ENCODE data around the gene HNRNPH3. TPM values are rescaled to one million over a fixed set of nuclear protein-coding genes. Genes with fewer than 3 reads are reported as not detected.

HNRNPH3 gene
- total RNA-seq, 6 donors from 2014 or later, result 38.2 to 97.1 (median 62.8) TPM

- no peaks in the 10 kb centered on the region for H3K9me3 ChIP-seq
- peaks cover 46 to 58% (median 51%) of the 10 kb centered on the region in 4 donors for H3K4me1 ChIP-seq
- peak overlapping the region in 3 of 4 donors; percentile 68 to 78 (median 73) for H3K4me3 ChIP-seq
- WGBS, 2 donors, result 6 to 7% methylated on average over 8 of the region's 8 CpGs
- H3K27ac ChIP-seq, result peak overlapping the region in 1 of 4 donors; percentile 24
- TF ChIP-seq EP300 (IDR thresholded peaks at IDR 0.05) (no peak), POLR2A (IDR thresholded peaks at IDR 0.05) (no peak), POLR2AphosphoS5 (IDR thresholded peaks at IDR 0.05) (no peak), CTCF (IDR thresholded peaks at IDR 0.05) (no peak)
- ATAC-seq (ENCODE audit: low FRiP score in 2 of 2) (no peak), DNase-seq (no peak)
- H3K27me3 ChIP-seq, result no peaks in the 10 kb centered on the region
- peaks cover 15 to 17% (median 15%) of the 10 kb centered on the region in 4 donors for H3K36me3 ChIP-seq
Measured at GRCh38 chr10:68334672-68335467, 3.0 kb downstream of the HNRNPH3 start.

GRCh38 chr10:68336754-68337351 lies 5.0 kb downstream of the HNRNPH3 start:
- H3K27me3 ChIP-seq, result no peaks in the 10 kb centered on the region
- 49% methylated on average over 7 of the region's 7 CpGs for WGBS, 2 donors
- H3K27ac ChIP-seq, result no peak overlapping the region
- no peak for TF ChIP-seq CTCF (IDR thresholded peaks at IDR 0.05)
- TF ChIP-seq EP300 (IDR thresholded peaks at IDR 0.05), result no peak
- no peak for TF ChIP-seq POLR2AphosphoS5 (IDR thresholded peaks at IDR 0.05)
- no peak for TF ChIP-seq POLR2A (IDR thresholded peaks at IDR 0.05)
- no peak overlapping the region for H3K4me3 ChIP-seq
- H3K36me3 ChIP-seq, result peaks cover 35 to 37% (median 35%) of the 10 kb centered on the region in 4 donors
- peaks cover 33 to 47% (median 42%) of the 10 kb centered on the region in 4 donors for H3K4me1 ChIP-seq
- no peak for ATAC-seq (ENCODE audit: low FRiP score in 2 of 2)
- no peak for DNase-seq
- no peaks in the 10 kb centered on the region for H3K9me3 ChIP-seq

DNA sequence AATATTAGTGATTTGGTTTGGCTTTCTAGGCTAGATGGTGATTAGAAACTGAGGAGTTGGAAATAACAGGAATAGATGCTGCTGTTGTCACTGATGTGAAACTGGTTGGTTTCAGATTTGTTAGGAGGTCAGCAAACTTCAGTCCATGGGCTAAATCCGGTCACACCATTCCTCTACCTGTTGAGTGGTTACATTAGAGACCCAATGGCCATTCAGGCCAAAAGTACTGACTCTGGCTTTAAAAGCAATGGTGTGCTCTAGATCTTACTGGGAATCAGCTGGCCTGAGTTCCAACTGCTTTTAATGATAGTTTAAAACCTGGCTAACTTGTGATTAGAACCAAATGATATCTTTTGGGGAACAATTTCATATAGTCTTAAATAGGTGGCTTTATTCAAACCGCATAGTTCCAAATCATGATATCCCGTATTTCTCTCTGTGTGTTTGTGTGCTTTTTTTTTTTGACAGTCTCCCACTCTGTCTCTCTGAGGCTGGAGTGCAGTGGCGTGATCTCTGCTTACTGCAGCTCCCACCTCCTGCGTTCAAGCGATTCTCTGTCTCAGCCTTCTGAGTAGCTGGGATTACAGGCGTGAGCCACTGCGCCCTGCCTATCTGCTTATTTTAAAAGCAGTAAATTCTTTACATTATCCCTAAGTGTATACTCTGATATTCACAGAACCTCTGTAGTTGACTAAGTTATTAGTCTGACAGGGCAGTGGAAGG lies 8.7 kb downstream of the HNRNPH3 start:
- Histone ChIP-seq H3K27me3 (no peaks in the 10 kb centered on the region), H3K4me3 (no peak overlapping the region), H3K27ac (no peak overlapping the region), H3K4me1 (peaks cover 19 to 32% (median 27%) of the 10 kb centered on the region in 4 donors), H3K36me3 (peaks cover 47 to 74% (median 62%) of the 10 kb centered on the region in 4 donors), H3K9me3 (no peaks in the 10 kb centered on the region)
- 96% methylated on average over 8 of the region's 8 CpGs for WGBS, 2 donors
- DNase-seq, result no peak
- ATAC-seq (ENCODE audit: low FRiP score in 2 of 2), result no peak
- TF ChIP-seq POLR2AphosphoS5 (IDR thresholded peaks at IDR 0.05) (no peak), CTCF (IDR thresholded peaks at IDR 0.05) (no peak), POLR2A (IDR thresholded peaks at IDR 0.05) (no peak), EP300 (IDR thresholded peaks at IDR 0.05) (no peak)

GRCh38 chr10:68342909-68343516 lies 11.1 kb downstream of the HNRNPH3 start:
- Histone ChIP-seq H3K36me3 (peaks cover 47 to 95% (median 65%) of the 10 kb centered on the region in 4 donors), H3K27ac (no peak overlapping the region), H3K4me3 (no peak overlapping the region), H3K27me3 (no peaks in the 10 kb centered on the region), H3K4me1 (peaks cover under 1 to 8% (median 2%) of the 10 kb centered on the region in 4 donors), H3K9me3 (no peaks in the 10 kb centered on the region)
- DNase-seq, result no peak
- no peak for ATAC-seq (ENCODE audit: low FRiP score in 2 of 2)
- WGBS, 2 donors, result 90 to 93% methylated on average over 3 of the region's 3 CpGs
- TF ChIP-seq CTCF (IDR thresholded peaks at IDR 0.05), result no peak
